ENCODE results near the gene DCXR. TPM values are rescaled to one million over a fixed set of nuclear protein-coding genes. Genes with fewer than 3 reads are reported as not detected.

DCXR gene
- total RNA-seq, 2 experiments from 2014 or later, result 93.3 to 104 TPM

GRCh38 chr17:82078433-82078832 is 40.9 kb upstream of the DCXR start:
- H3K27me3 Mint-ChIP-seq, result no peaks in the 10 kb centered on the region
- peaks cover 6% of the 10 kb centered on the region for H3K36me3 Mint-ChIP-seq
- no peaks in the 10 kb centered on the region for H3K4me1 Mint-ChIP-seq
- no peak overlapping the region for H3K27ac Mint-ChIP-seq
- H3K9me3 Mint-ChIP-seq, result no peaks in the 10 kb centered on the region
- DNase-seq, result no peak
- no peak overlapping the region for H3K4me3 Mint-ChIP-seq

- H3K4me3 Mint-ChIP-seq, result no peak overlapping the region
- no peak for DNase-seq
- no peaks in the 10 kb centered on the region for H3K9me3 Mint-ChIP-seq
- H3K36me3 Mint-ChIP-seq, result peaks cover 6% of the 10 kb centered on the region
- no peaks in the 10 kb centered on the region for H3K4me1 Mint-ChIP-seq
- no peaks in the 10 kb centered on the region for H3K27me3 Mint-ChIP-seq
- no peak overlapping the region for H3K27ac Mint-ChIP-seq
These were observed 40.3 kb upstream of the DCXR start for GRCh38 chr17:82077617-82078358.

GRCh38 chr17:82076785-82077591 is 39.5 kb upstream of the DCXR start:
- H3K27me3 Mint-ChIP-seq, result no peaks in the 10 kb centered on the region
- H3K27ac Mint-ChIP-seq, result peak overlapping the region; percentile 29
- H3K4me3 Mint-ChIP-seq, result no peak overlapping the region
- DNase-seq, result no peak
- H3K4me1 Mint-ChIP-seq, result no peaks in the 10 kb centered on the region
- H3K36me3 Mint-ChIP-seq, result peaks cover 6% of the 10 kb centered on the region
- H3K9me3 Mint-ChIP-seq, result no peaks in the 10 kb centered on the region

- Mint-ChIP-seq H3K4me1 (no peaks in the 10 kb centered on the region), H3K27ac (peak overlapping the region; percentile 29), H3K4me3 (no peak overlapping the region), H3K9me3 (no peaks in the 10 kb centered on the region), H3K36me3 (peaks cover 6% of the 10 kb centered on the region), H3K27me3 (no peaks in the 10 kb centered on the region)
- DNase-seq, result no peak
These were observed 38.7 kb upstream of the DCXR start for GRCh38 chr17:82076018-82076784.

GRCh38 chr17:82073446-82073845 is 35.9 kb upstream of the DCXR start:
- Mint-ChIP-seq H3K9me3 (no peaks in the 10 kb centered on the region), H3K27ac (no peak overlapping the region), H3K27me3 (no peaks in the 10 kb centered on the region), H3K4me3 (no peak overlapping the region), H3K4me1 (no peaks in the 10 kb centered on the region), H3K36me3 (peaks cover 3% of the 10 kb centered on the region)
- DNase-seq, result no peak

GRCh38 chr17:82072827-82073226 is 35.3 kb upstream of the DCXR start:
- no peaks in the 10 kb centered on the region for H3K36me3 Mint-ChIP-seq
- H3K4me3 Mint-ChIP-seq, result no peak overlapping the region
- no peak for DNase-seq
- H3K27me3 Mint-ChIP-seq, result no peaks in the 10 kb centered on the region
- no peak overlapping the region for H3K27ac Mint-ChIP-seq
- no peaks in the 10 kb centered on the region for H3K9me3 Mint-ChIP-seq
- no peaks in the 10 kb centered on the region for H3K4me1 Mint-ChIP-seq

GRCh38 chr17:82070611-82071010 is 33.1 kb upstream of the DCXR start:
- peaks cover 2% of the 10 kb centered on the region for H3K36me3 Mint-ChIP-seq
- no peak overlapping the region for H3K27ac Mint-ChIP-seq
- no peak for DNase-seq
- H3K9me3 Mint-ChIP-seq, result no peaks in the 10 kb centered on the region
- H3K27me3 Mint-ChIP-seq, result no peaks in the 10 kb centered on the region
- H3K4me3 Mint-ChIP-seq, result no peak overlapping the region
- H3K4me1 Mint-ChIP-seq, result peaks cover 3% of the 10 kb centered on the region

GRCh38 chr17:82065638-82066303 is 28.3 kb upstream of the DCXR start, which contains the start of gene DUS1L:
TSS of gene DUS1L (minus strand) at chr17:82065804. CDS start at chr17:82065059, 745 bp downstream.
- Mint-ChIP-seq H3K4me1 (peaks cover 8% of the 10 kb centered on the region), H3K36me3 (peaks cover 2% of the 10 kb centered on the region), H3K4me3 (peak within 1 kb of the TSS; percentile 85), H3K9me3 (no peaks in the 10 kb centered on the region), H3K27ac (peak within 1 kb of the TSS; percentile 88), H3K27me3 (no peaks in the 10 kb centered on the region)
- DNase-seq, result peak; percentile 81

- Mint-ChIP-seq H3K27ac (peak overlapping the region; percentile 25), H3K27me3 (no peaks in the 10 kb centered on the region), H3K4me1 (peaks cover 8% of the 10 kb centered on the region), H3K9me3 (no peaks in the 10 kb centered on the region), H3K36me3 (peaks cover 2% of the 10 kb centered on the region), H3K4me3 (peak overlapping the region; percentile 76)
- DNase-seq, result no peak
These were observed 27.7 kb upstream of the DCXR start for GRCh38 chr17:82065193-82065637.

- no peak for DNase-seq
- peaks cover 8% of the 10 kb centered on the region for H3K4me1 Mint-ChIP-seq
- peak overlapping the region; percentile 76 for H3K4me3 Mint-ChIP-seq
- H3K27ac Mint-ChIP-seq, result peak overlapping the region; percentile 25
- H3K9me3 Mint-ChIP-seq, result no peaks in the 10 kb centered on the region
- H3K27me3 Mint-ChIP-seq, result no peaks in the 10 kb centered on the region
- H3K36me3 Mint-ChIP-seq, result peaks cover 4% of the 10 kb centered on the region
These were observed 27.1 kb upstream of the DCXR start for GRCh38 chr17:82064433-82065192.

- DNase-seq, result no peak
- Mint-ChIP-seq H3K27ac (peak overlapping the region; percentile 25), H3K27me3 (no peaks in the 10 kb centered on the region), H3K36me3 (peaks cover 4% of the 10 kb centered on the region), H3K9me3 (no peaks in the 10 kb centered on the region), H3K4me3 (peak overlapping the region; percentile 76), H3K4me1 (peaks cover 8% of the 10 kb centered on the region)
These were observed 26.2 kb upstream of the DCXR start for GRCh38 chr17:82063424-82064415.

GRCh38 chr17:82062984-82063368 is 25.5 kb upstream of the DCXR start:
- Mint-ChIP-seq H3K27ac (no peak overlapping the region), H3K36me3 (peaks cover 4% of the 10 kb centered on the region), H3K27me3 (no peaks in the 10 kb centered on the region), H3K4me3 (no peak overlapping the region), H3K9me3 (no peaks in the 10 kb centered on the region), H3K4me1 (peaks cover 8% of the 10 kb centered on the region)
- DNase-seq, result no peak
